ENCODE data around the gene NCR3LG1.

Gene NCR3LG1

GRCh38 chr11:17366495-17366894, 14.9 kb downstream of the NCR3LG1 start:
- peaks cover 46% of the 10 kb centered on the region for H3K9me3 ChIP-seq (ENCODE audit: control insufficient read depth, insufficient read depth, low read length)
- peaks cover 63% of the 10 kb centered on the region for H3K79me2 ChIP-seq (ENCODE audit: control insufficient read depth, low read length)
- peaks cover 95% of the 10 kb centered on the region for H3K36me3 ChIP-seq (ENCODE audit: control insufficient read depth, low read length)
- H3K4me3 ChIP-seq (ENCODE audit: low read length) = no peak overlapping the region
- no peaks in the 10 kb centered on the region for H3K9me2 ChIP-seq (replicated peaks; ENCODE audit: control insufficient read depth, low read length)
- no peaks in the 10 kb centered on the region for H4K20me1 ChIP-seq (ENCODE audit: control insufficient read depth, insufficient read depth, low read depth, low read length)
- H3K4me1 ChIP-seq (ENCODE audit: control insufficient read depth, low read length) = no peaks in the 10 kb centered on the region
- H3F3A ChIP-seq (ENCODE audit: control insufficient read depth, insufficient read depth) = no peaks in the 10 kb centered on the region
- TF ChIP-seq EZH2phosphoT487 (IDR thresholded peaks at IDR 0.05; ENCODE audit: borderline replicate concordance, low read length) (no peak), CTCF (IDR thresholded peaks at IDR 0.05; ENCODE audit: low read depth, low read length, poor library complexity, severe bottlenecking) (no peak)
- H3K4me2 ChIP-seq (ENCODE audit: low read length) = no peak overlapping the region
- no peaks in the 10 kb centered on the region for H3K27me3 ChIP-seq (ENCODE audit: control insufficient read depth, low read length)
- H3K27ac ChIP-seq (ENCODE audit: low read depth, low read length) = no peak overlapping the region

- H3K27ac ChIP-seq (ENCODE audit: low read depth, low read length) = no peak overlapping the region
- peaks cover 55% of the 10 kb centered on the region for H3K9me3 ChIP-seq (ENCODE audit: control insufficient read depth, insufficient read depth, low read length)
These were observed 17.0 kb downstream of the NCR3LG1 start for GRCh38 chr11:17368551-17368950.

GRCh38 chr11:17369094-17369493, 17.5 kb downstream of the NCR3LG1 start:
- Histone ChIP-seq H3K36me3 (ENCODE audit: control insufficient read depth, low read length) (peaks cover 100% of the 10 kb centered on the region), H3K4me2 (ENCODE audit: low read length) (no peak overlapping the region), H3K9me3 (ENCODE audit: control insufficient read depth, insufficient read depth, low read length) (peaks cover 55% of the 10 kb centered on the region), H3K27me3 (ENCODE audit: control insufficient read depth, low read length) (no peaks in the 10 kb centered on the region), H3K9me2 (replicated peaks; ENCODE audit: control insufficient read depth, low read length) (no peaks in the 10 kb centered on the region), H3K4me1 (ENCODE audit: control insufficient read depth, low read length) (no peaks in the 10 kb centered on the region), H3K4me3 (ENCODE audit: low read length) (no peak overlapping the region), H3F3A (ENCODE audit: control insufficient read depth, insufficient read depth) (no peaks in the 10 kb centered on the region), H3K79me2 (ENCODE audit: control insufficient read depth, low read length) (peaks cover 41% of the 10 kb centered on the region), H4K20me1 (ENCODE audit: control insufficient read depth, insufficient read depth, low read depth, low read length) (no peaks in the 10 kb centered on the region), H3K27ac (ENCODE audit: low read depth, low read length) (no peak overlapping the region)
- no peak for TF ChIP-seq CTCF (IDR thresholded peaks at IDR 0.05; ENCODE audit: low read depth, low read length, poor library complexity, severe bottlenecking)
- TF ChIP-seq EZH2phosphoT487 (IDR thresholded peaks at IDR 0.05; ENCODE audit: borderline replicate concordance, low read length) = no peak

More at GRCh38 chr11:17368551-17368950, 17.0 kb downstream of the NCR3LG1 start:
- Histone ChIP-seq H3F3A (ENCODE audit: control insufficient read depth, insufficient read depth) (no peaks in the 10 kb centered on the region), H4K20me1 (ENCODE audit: control insufficient read depth, insufficient read depth, low read depth, low read length) (no peaks in the 10 kb centered on the region), H3K36me3 (ENCODE audit: control insufficient read depth, low read length) (peaks cover 100% of the 10 kb centered on the region), H3K4me3 (ENCODE audit: low read length) (no peak overlapping the region), H3K4me2 (ENCODE audit: low read length) (no peak overlapping the region), H3K4me1 (ENCODE audit: control insufficient read depth, low read length) (no peaks in the 10 kb centered on the region), H3K79me2 (ENCODE audit: control insufficient read depth, low read length) (peaks cover 46% of the 10 kb centered on the region), H3K9me2 (replicated peaks; ENCODE audit: control insufficient read depth, low read length) (no peaks in the 10 kb centered on the region), H3K27me3 (ENCODE audit: control insufficient read depth, low read length) (no peaks in the 10 kb centered on the region)
- no peak for TF ChIP-seq CTCF (IDR thresholded peaks at IDR 0.05; ENCODE audit: low read depth, low read length, poor library complexity, severe bottlenecking)
- no peak for TF ChIP-seq EZH2phosphoT487 (IDR thresholded peaks at IDR 0.05; ENCODE audit: borderline replicate concordance, low read length)
